DND-41 (cell line): ENCODE results near the gene ADCY9.

ENCODE experiments used
- EZH2 ChIP-seq: IDR thresholded peaks from 3 replicates; pipeline ENCODE4 v1.6.1; 2012; ENCODE audit warnings: borderline replicate concordance, low read depth, mild to moderate bottlenecking, moderate library complexity, low read length, inconsistent platforms; ENCODE audit not compliant: severe bottlenecking
- TF ChIP-seq, protein P1 (sequence below): IDR thresholded peaks from 2 replicates; pipeline ENCODE4 v1.5.1; 2012; ENCODE audit warnings: borderline replicate concordance, low read length, moderate library complexity, mild to moderate bottlenecking; ENCODE audit not compliant: poor library complexity, severe bottlenecking; ENCODE audit errors: extremely low read depth

GRCh38 chr16:4033951-4034350 is 82.3 kb downstream of the ADCY9 start:
- TF ChIP-seq, protein P1, sequence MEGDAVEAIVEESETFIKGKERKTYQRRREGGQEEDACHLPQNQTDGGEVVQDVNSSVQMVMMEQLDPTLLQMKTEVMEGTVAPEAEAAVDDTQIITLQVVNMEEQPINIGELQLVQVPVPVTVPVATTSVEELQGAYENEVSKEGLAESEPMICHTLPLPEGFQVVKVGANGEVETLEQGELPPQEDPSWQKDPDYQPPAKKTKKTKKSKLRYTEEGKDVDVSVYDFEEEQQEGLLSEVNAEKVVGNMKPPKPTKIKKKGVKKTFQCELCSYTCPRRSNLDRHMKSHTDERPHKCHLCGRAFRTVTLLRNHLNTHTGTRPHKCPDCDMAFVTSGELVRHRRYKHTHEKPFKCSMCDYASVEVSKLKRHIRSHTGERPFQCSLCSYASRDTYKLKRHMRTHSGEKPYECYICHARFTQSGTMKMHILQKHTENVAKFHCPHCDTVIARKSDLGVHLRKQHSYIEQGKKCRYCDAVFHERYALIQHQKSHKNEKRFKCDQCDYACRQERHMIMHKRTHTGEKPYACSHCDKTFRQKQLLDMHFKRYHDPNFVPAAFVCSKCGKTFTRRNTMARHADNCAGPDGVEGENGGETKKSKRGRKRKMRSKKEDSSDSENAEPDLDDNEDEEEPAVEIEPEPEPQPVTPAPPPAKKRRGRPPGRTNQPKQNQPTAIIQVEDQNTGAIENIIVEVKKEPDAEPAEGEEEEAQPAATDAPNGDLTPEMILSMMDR, result no peak
- no peak for TF ChIP-seq EZH2
